Measurements from ENCODE around the gene UCK2. TPM values are rescaled to one million over a fixed set of nuclear protein-coding genes. Genes with fewer than 3 reads are reported as not detected.

UCK2 gene
- total and polyA plus RNA-seq, 12 donors, result 5.4 to 22.7 (median 14.0) TPM

GRCh38 chr1:165829888-165830287 lies 2.5 kb downstream of the UCK2 start:
- WGBS, 4 donors, result 93 to 97% (median 96%) methylated on average over 4 of the region's 4 CpGs
- TF ChIP-seq POLR2A (IDR thresholded peaks at IDR 0.05) (no peak), CTCF (IDR thresholded peaks at IDR 0.05) (no peak)
- intact Hi-C loops (cut with DNase I), result loop anchor here (10.0 kb wide), 3 partner anchors 55 to 225 kb away; no protein-coding TSS in a partner anchor
- no peak for DNase-seq
- no peaks in the 10 kb centered on the region for H3K9me3 ChIP-seq (replicated peaks in 1 of 3)
- H3K4me3 ChIP-seq, result no peak overlapping the region
- no peak overlapping the region for H3K27ac ChIP-seq
- H3K27me3 ChIP-seq, result no peaks in the 10 kb centered on the region
- no peaks in the 10 kb centered on the region for H3K36me3 ChIP-seq (replicated peaks in 1 of 2)
- peaks cover 10 to 23% of the 10 kb centered on the region in 2 donors for H3K4me1 ChIP-seq (replicated peaks in 1 of 2)

DNA sequence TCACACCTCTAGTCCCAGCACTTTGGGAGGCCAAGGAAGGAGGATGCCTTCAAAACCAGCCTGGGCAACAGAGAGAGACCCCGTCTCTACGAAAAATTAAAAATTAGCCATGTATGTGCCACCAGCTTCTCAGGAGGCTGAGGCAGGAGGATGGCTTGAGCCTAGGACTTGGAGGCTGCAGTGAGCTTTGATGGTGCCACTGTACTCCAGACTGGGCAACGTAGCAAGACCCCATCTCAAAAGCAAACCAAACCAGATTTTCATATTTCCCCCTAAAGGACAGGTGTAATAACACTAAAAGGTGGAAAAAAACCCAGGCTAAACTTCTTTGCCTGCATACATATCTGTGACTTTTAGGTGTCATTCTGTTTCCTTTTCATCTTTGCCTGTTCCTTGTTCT lies 3.7 kb downstream of the UCK2 start:
- DNase-seq, result no peak
- Histone ChIP-seq H3K27ac (no peak overlapping the region), H3K9me3 (replicated peaks in 1 of 3) (no peaks in the 10 kb centered on the region), H3K27me3 (no peaks in the 10 kb centered on the region), H3K36me3 (replicated peaks in 1 of 2) (no peaks in the 10 kb centered on the region), H3K4me1 (replicated peaks in 1 of 2) (peaks cover 10 to 23% of the 10 kb centered on the region in 2 donors), H3K4me3 (no peak overlapping the region)
- intact Hi-C loops (cut with DNase I), result loop anchor here in 1 of 2 donors (10.0 kb wide), 2 partner anchors 54 to 226 kb away; no protein-coding TSS in a partner anchor
- WGBS, 4 donors, result 95 to 97% (median 96%) methylated on average over 3 of the region's 3 CpGs
- TF ChIP-seq CTCF (IDR thresholded peaks at IDR 0.05) (no peak), POLR2A (IDR thresholded peaks at IDR 0.05) (no peak)

DNA sequence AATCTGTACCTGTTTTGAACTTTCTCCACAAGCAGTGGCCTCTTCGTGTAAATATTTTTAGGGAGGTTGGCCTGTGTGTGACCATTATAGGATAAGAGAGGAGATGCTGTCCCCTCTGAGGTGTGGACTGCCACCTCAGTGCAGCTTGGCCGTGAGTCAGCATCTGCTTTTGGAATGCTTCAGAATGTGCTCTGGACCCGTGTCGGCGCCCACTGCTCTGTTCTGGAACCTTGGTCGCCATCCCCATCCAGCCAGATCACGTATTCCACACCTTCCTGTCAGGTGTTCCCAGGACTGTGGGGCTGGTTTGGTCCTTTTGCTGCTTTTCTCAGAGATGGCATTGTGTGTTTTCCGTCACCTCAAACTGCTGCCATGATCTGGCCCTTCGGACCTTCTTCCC lies 5.5 kb downstream of the UCK2 start:
- H3K36me3 ChIP-seq (replicated peaks in 1 of 2), result no peaks in the 10 kb centered on the region
- intact Hi-C loops (cut with DNase I), result loop anchor here in 1 of 2 donors (10.0 kb wide), 2 partner anchors 52 to 228 kb away; no protein-coding TSS in a partner anchor
- no peak overlapping the region for H3K27ac ChIP-seq
- 86 to 91% (median 88%) methylated on average over 9 of the region's 9 CpGs for WGBS, 4 donors
- TF ChIP-seq POLR2A (IDR thresholded peaks at IDR 0.05), result no peak
- no peaks in the 10 kb centered on the region for H3K9me3 ChIP-seq (replicated peaks in 1 of 3)
- DNase-seq, result no peak
- no peak overlapping the region for H3K4me3 ChIP-seq
- H3K4me1 ChIP-seq (replicated peaks in 1 of 2), result peaks cover 6 to 24% of the 10 kb centered on the region in 2 donors
- H3K27me3 ChIP-seq, result no peaks in the 10 kb centered on the region

DNA sequence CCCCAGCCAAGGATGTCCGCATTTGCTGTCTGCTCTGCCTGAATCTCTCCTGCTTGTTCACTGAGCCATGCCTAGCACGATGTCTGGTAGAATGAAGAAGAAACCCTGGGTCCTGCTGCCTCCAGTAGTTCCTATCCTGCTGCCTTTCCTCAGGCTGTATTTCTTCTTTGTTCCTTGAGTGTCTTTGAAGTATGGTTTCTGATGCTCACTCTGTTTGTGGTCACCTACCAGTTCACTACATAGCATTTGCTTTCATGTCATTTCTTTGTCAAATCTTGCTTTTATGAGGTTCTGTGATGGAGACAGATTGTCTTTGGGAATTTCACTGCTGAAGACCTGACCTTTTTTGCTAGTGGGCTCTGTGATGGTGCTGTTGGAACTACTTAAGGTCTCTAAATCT lies 5.9 kb downstream of the UCK2 start:
- Histone ChIP-seq H3K36me3 (replicated peaks in 1 of 2) (no peaks in the 10 kb centered on the region), H3K27me3 (no peaks in the 10 kb centered on the region), H3K4me1 (replicated peaks in 1 of 2) (peaks cover 6 to 24% of the 10 kb centered on the region in 2 donors), H3K9me3 (replicated peaks in 1 of 3) (no peaks in the 10 kb centered on the region), H3K27ac (no peak overlapping the region), H3K4me3 (no peak overlapping the region)
- TF ChIP-seq POLR2A (IDR thresholded peaks at IDR 0.05), result no peak
- no peak for TF ChIP-seq CTCF (IDR thresholded peaks at IDR 0.05)
- 76 to 85% (median 81%) methylated on average over 2 of the region's 2 CpGs for WGBS, 4 donors
- no peak for DNase-seq
- intact Hi-C loops (cut with DNase I), result loop anchor here in 1 of 2 donors (10.0 kb wide), 2 partner anchors 51 to 229 kb away; no protein-coding TSS in a partner anchor

GRCh38 chr1:165834229-165834628 lies 6.8 kb downstream of the UCK2 start:
- DNase-seq, result no peak
- Histone ChIP-seq H3K27ac (no peak overlapping the region), H3K4me3 (no peak overlapping the region), H3K36me3 (replicated peaks in 1 of 2) (no peaks in the 10 kb centered on the region), H3K4me1 (replicated peaks in 1 of 2) (peaks cover 3 to 23% of the 10 kb centered on the region in 2 donors), H3K9me3 (replicated peaks in 1 of 3) (no peaks in the 10 kb centered on the region), H3K27me3 (no peaks in the 10 kb centered on the region)
- 79 to 96% (median 91%) methylated on average over 1 of the region's 1 CpG for WGBS, 4 donors
- intact Hi-C loops (cut with DNase I), result loop anchor here in 1 of 2 donors (10.0 kb wide), 2 partner anchors 51 to 229 kb away; no protein-coding TSS in a partner anchor
- TF ChIP-seq CTCF (IDR thresholded peaks at IDR 0.05) (no peak), POLR2A (IDR thresholded peaks at IDR 0.05) (no peak)

All from adrenal gland (tissue), 12 donors.